SH-SY5Y (cell line): ENCODE data around the gene DEPDC5.

Source experiments
- GATA2 ChIP-seq: IDR thresholded peaks from 2 replicates; pipeline ENCODE4 v1.6.1; 2011; ENCODE audit warnings: mild to moderate bottlenecking, low read depth, low read length
- GATA3 ChIP-seq: IDR thresholded peaks from 2 replicates; pipeline ENCODE4 v1.6.1; 2011; ENCODE audit warnings: low read depth, mild to moderate bottlenecking, low read length, moderate library complexity

DNA sequence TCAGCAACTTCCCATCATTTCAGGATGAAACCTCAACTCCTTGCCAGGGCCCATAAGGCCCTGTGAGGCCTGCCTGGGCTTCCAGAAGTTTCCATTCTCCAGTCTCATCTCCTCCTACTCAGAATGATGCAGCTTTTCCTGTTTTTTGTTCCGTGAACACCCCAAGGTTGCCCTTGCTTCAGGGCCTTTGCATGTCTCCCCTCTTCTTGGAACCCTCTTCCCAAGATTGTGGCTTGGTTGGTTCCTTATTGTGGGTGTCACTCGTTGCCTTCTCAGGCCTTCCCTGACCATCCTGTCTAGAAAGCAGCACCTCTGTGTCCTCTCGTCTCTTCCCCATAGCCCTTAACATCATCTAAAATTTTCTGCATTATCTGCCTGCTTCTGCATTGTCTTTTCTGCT is 167.3 kb downstream of the DEPDC5 start:
- TF ChIP-seq GATA2 (no peak), GATA3 (no peak)
